Hepatocyte (in vitro differentiated cells): ENCODE measurements around the gene OGDH.
"Not testable (repeated sequence)": the region's sequence is repeated elsewhere in the genome, so short reads cannot be mapped to it uniquely, and the experiment has no call there.

Experiments
- CTCF ChIP-seq: fragments of 200-600 bp; sonication (generic); IDR thresholded peaks from 2 replicates; pipeline ENCODE4 v1.5.1; 2016; ENCODE audit warnings: antibody characterized with exemption, mild to moderate bottlenecking; ENCODE audit not compliant: poor library complexity
- EZH2phosphoT487 ChIP-seq: fragments of 200-600 bp; sonication (generic); IDR thresholded peaks from one replicate; pipeline ENCODE4 v1.6.1; 2018; ENCODE audit warnings: antibody characterized with exemption, mild to moderate bottlenecking, low read depth, moderate library complexity; ENCODE audit not compliant: unreplicated experiment, severe bottlenecking

- not testable (repeated sequence) for TF ChIP-seq CTCF, EZH2phosphoT487
Observed at GRCh38 chr7:44562622-44562962, 43.8 kb upstream of the OGDH start.
